ENCODE data around the gene ZCCHC24.

DNA sequence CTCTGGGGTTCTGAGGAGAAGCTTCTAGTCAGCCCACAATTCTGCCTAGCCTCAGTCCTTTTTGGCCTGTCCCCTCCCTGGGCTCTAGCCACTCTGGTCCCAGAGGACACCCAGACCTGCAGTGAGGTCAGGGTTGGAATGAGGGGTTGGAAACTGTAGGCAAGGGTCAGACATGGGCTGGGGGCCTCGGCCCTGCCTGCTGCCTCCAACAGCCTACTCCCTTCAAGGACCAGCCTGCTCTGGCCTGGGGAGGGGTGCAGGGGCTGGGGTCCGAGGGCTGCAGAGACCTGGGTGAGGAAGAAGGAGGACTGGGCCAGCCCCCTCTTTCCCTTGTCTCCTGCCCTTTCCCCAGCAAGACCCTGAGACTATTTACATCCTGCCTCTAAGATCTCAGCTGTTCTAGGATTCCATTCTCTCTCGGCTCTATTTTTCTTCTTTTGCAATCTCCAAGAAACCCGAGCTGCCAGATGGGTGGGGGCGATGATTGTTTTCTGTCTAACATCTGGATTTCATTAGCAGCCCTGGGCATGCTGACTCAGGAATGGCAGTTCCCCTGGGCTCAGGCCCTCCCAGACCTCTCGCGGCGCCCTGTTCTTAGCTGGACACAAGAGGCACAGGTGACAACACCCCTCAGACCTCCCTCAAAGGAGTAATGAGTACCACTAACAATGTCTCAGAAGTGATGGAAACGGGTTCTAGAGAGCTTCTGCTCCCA, 23.1 kb downstream of the ZCCHC24 start:
- TF ChIP-seq POLR2AphosphoS5 (IDR thresholded peaks at IDR 0.05; ENCODE audit: low read depth, low read length) (no peak), POLR2A (IDR thresholded peaks at IDR 0.05; ENCODE audit: low read depth, low read length) (no peak)
